Right forelimb (tissue), 1 donor: ENCODE data around the gene ACSM6.

Experiments used
- DNase-seq: peaks from one replicate; pipeline ENCODE4 v3.0.0-alpha.2; 2018

Gene ACSM6

DNA sequence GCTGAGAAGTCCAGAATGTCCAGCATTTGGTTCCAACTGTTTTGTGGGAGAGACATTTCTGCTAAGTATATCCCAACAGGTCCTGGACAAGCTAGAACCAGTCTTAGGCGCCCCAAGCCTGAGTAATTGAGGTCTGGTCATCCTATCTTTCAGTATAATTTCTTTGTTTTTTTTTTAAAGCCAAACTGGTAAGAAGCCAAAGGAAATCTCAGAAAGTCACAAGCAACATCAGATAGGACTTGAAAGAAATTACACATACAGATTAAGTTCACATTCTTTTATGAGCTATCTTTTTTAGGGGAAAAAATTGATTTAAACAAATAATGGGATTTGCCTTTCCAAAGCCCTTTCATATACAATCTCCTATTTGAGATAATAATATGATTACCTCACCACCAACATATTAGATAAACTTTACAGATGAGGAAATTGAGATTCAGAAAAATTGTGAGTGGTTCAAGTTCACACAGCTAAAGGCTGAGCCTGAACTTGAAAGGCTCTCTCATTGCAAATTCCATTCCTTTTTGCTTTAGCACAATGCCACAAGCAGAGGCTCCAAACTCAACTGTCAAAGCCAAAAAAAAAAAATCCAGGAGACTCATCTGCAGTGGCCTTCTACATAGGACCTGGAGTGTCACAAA is 81.8 kb downstream of the ACSM6 start:
- no peak for DNase-seq

DNA sequence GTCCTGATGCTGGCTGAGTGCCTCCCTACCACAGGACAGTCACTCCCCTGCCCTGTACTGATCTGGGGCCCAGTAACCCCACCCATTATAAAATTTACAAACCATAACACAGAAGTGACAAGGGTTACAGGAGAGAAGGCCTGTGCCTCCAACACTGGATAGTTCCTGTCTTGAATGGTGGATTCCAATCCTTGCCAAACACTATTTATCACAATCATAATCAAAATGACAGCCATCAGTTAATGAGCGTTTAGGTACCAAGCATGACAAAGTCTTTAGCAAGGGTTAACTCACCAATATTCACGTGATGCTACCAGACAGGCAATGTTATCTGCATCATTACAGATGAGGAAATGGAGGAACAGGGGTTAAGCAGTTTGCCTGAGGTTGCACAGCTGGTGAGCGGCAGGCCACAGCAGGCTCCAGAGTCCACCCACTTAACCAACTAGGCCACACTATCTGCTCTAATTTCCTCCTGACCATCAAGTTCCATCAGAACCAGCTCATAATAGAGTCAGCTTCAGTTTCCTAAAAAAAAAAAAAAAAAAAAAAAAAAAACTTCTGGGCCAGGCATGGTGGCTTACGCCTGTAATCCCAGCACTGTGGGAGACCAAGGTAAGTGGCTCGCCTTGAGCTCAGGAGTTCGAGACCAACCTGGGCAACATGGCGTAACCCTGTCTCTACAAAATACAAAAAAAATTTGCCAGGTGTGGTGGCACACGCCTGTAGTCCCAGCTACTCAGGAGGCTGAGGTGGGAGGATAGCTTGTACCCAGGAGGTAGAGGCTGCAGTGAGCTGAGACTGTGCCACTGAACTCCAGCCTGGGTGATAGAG is 82.5 kb downstream of the ACSM6 start:
- DNase-seq, result no peak

DNA sequence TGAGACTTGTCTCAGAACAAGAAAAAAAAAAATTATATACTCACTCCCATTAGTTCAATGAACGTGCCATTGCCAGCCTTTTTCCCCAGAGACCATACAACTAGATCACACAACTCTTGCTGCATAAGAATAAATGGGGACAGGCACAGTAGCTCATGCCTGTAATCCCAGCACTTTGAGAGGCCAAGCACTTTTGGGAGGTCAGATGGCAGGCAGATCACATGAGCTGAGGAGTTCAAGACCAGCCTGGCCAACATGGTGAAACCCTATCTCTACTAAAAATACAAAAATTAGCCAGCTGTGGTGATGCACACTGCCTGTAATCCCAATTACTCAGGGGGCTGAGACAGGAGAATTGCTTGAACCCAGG is 83.1 kb downstream of the ACSM6 start:
- DNase-seq, result no peak

DNA sequence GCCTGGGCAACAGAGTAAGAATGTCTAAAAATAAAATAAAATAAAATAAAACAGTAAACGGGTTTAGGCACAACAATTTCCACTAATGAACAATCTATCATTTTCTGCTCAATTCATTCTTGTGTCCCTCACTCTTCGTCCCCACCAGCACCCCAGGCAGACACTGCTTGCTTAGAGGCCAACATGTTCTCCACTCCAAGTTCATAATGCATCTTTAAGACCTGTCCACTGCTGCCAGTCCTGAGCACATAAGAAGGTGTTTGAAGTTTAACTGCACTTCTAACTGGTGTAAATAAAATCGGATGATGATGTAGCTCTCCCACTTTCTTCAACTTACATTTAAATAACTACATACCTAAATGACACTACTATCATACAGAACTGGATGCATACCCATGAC is 83.6 kb downstream of the ACSM6 start:
- no peak for DNase-seq
